Endodermal cell (in vitro differentiated cells): ENCODE data around the gene OTOP1. TPM values are rescaled to one million over a fixed set of nuclear protein-coding genes. Genes with fewer than 3 reads are reported as not detected.

Source experiments
- DNase-seq: peaks from one replicate; pipeline ENCODE4 v3.0.0-alpha.2; 2017
- H3K27ac ChIP-seq: 2 replicates; pipeline ENCODE4 v1.5.1; 2013; ENCODE audit warnings: mild to moderate bottlenecking, low read depth, low read length, moderate library complexity
- H3K27me3 ChIP-seq: 2 replicates; pipeline ENCODE4 v1.6.1; 2013; ENCODE audit warnings: mild to moderate bottlenecking, low read length, moderate library complexity; ENCODE audit not compliant: insufficient read depth, control insufficient read depth, poor library complexity, severe bottlenecking
- H3K36me3 ChIP-seq: 2 replicates; pipeline ENCODE4 v1.7.0; 2013; ENCODE audit warnings: mild to moderate bottlenecking, low read length, moderate library complexity; ENCODE audit not compliant: control insufficient read depth, insufficient read depth
- H3K4me1 ChIP-seq: one replicate; pipeline ENCODE4 v1.7.0; 2013; ENCODE audit warnings: low read length; ENCODE audit not compliant: control insufficient read depth, insufficient read depth
- H3K4me3 ChIP-seq: 2 replicates; pipeline ENCODE4 v1.5.1; 2013; ENCODE audit warnings: mild to moderate bottlenecking, low read length, moderate library complexity
- H3K9ac ChIP-seq: 2 replicates; pipeline ENCODE4 v1.6.1; 2013; ENCODE audit warnings: mild to moderate bottlenecking, low read length, moderate library complexity; ENCODE audit not compliant: poor library complexity, severe bottlenecking; ENCODE audit errors: extremely low read depth
- H3K9me3 ChIP-seq: 2 replicates; pipeline ENCODE4 v1.6.1; 2013; ENCODE audit warnings: mild to moderate bottlenecking, low read length, moderate library complexity; ENCODE audit not compliant: control insufficient read depth
- H3K27ac Mint-ChIP-seq: 2 replicates; pipeline ENCODE4 v1.8.0; 2020; ENCODE audit warnings: mixed read lengths
- H3K27me3 Mint-ChIP-seq: 2 replicates; pipeline ENCODE4 v1.8.0; 2021; ENCODE audit warnings: mild to moderate bottlenecking, mixed read lengths; ENCODE audit not compliant: insufficient read depth
- H3K36me3 Mint-ChIP-seq: 2 replicates; pipeline ENCODE4 v1.8.0; 2020; ENCODE audit warnings: low read depth, mixed read lengths
- H3K4me1 Mint-ChIP-seq: 2 replicates; pipeline ENCODE4 v1.8.0; 2020; ENCODE audit warnings: mixed read lengths
- H3K4me3 Mint-ChIP-seq: 2 replicates; pipeline ENCODE4 v1.8.0; 2020; ENCODE audit warnings: mild to moderate bottlenecking, moderate library complexity, mixed read lengths
- H3K9me3 Mint-ChIP-seq: 2 replicates; pipeline ENCODE4 v1.8.0; 2020; ENCODE audit warnings: mild to moderate bottlenecking, mixed read lengths
- CTCF ChIP-seq: fragments of 200-600 bp; sonication (generic); conservative IDR thresholded peaks from 2 replicates; pipeline ENCODE4 v1.5.0; 2021; ENCODE audit warnings: antibody characterized with exemption, mild to moderate bottlenecking
- WGBS, 2 experiments: methylation state at CpG; one replicate each; pipeline versions ENCODE4 v1.1.5 to v1.1.7; 2013; ENCODE audit warnings: missing lambda C conversion rate in 2 of 2, mixed read lengths in 1 of 2; ENCODE audit not compliant: insufficient coverage in 1 of 2, insufficient read length in 1 of 2; 5-methylcytosine and 5-hydroxymethylcytosine counted together
- total RNA-seq, 2 donors: library from RNA; stranded (reverse); fragmentation: NEBNext Ultra II Directional in 1 of 2; extraction: Animal tissue kit (Norgen Biotek cat#: 25700) in 1 of 2; gene quantifications; 2 replicates in 1 of 2; 3 replicates in 1 of 2; pipeline ENCODE4 v1.2.1, GENCODE V29; 2021

The OTOP1 gene
- total RNA-seq, 2 donors from 2014 or later, result not detected

DNA sequence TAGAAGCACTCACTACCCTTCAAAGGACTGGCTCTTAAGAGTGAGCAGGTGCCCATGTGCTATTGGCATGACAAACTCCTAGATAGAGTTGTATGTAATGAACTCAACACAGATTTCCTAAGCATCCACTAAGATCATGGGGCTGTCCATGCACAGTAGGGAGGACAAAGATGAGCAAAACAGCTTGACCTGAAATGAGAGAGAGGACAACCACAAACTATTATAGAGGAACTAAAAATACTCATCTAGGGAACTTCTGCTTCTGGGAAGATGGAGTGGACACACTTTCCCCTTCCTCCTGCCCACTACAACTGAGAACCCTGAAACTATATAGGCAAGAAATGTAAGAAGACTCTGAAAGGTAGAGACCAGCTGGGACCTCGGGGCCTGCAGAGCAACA lies 42.0 kb upstream of the OTOP1 start:
- H3K9me3 Mint-ChIP-seq, result peaks cover 2% of the 10 kb centered on the region
- no peak overlapping the region for H3K4me3 ChIP-seq
- peaks cover 46% of the 10 kb centered on the region for H3K36me3 Mint-ChIP-seq
- no peak overlapping the region for H3K27ac Mint-ChIP-seq
- no peak overlapping the region for H3K27ac ChIP-seq
- no peaks in the 10 kb centered on the region for H3K4me1 Mint-ChIP-seq
- no peak overlapping the region for H3K9ac ChIP-seq
- no peaks in the 10 kb centered on the region for H3K27me3 ChIP-seq
- peaks cover 4% of the 10 kb centered on the region for H3K27me3 Mint-ChIP-seq
- WGBS, 2 experiments, result 100% methylated on average over 1 of the region's 1 CpG; no CpG with 5 or more reads in 1 of the 2 experiments
- no peak for TF ChIP-seq CTCF
- no peaks in the 10 kb centered on the region for H3K4me1 ChIP-seq
- H3K4me3 Mint-ChIP-seq, result no peak overlapping the region
- no peaks in the 10 kb centered on the region for H3K9me3 ChIP-seq
- DNase-seq, result no peak
- H3K36me3 ChIP-seq, result peaks cover 50% of the 10 kb centered on the region

DNA sequence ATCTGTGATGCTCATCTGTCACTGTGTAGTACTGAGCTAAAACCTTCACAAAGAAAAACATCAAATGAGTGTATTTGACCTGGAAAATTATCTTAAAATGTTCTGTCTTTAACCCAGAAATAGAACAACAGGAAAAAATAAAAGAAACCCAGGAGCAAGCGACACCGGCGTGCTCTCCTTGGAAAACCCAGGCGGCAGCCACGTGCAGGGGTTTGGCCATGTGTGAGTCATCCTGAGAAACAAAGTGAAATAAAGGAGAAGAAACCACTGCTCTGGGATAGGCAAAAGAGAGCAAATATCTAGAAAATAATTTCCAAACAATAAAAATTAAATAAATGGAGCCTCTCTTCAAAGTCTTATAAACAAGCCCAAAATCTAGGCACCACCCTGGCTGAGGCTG lies 41.3 kb upstream of the OTOP1 start:
- peaks cover 43% of the 10 kb centered on the region for H3K36me3 Mint-ChIP-seq
- DNase-seq, result no peak
- WGBS, 2 experiments, result 80 to 94% methylated on average over 1 to 5 of the region's 5 CpGs

GRCh38 chr4:4260185-4260751 lies 33.5 kb upstream of the OTOP1 start:
- no peaks in the 10 kb centered on the region for H3K9me3 Mint-ChIP-seq

More for the DNA sequence above, 41.3 kb upstream of the OTOP1 start:
- Histone ChIP-seq H3K4me3 (no peak overlapping the region), H3K36me3 (peaks cover 46% of the 10 kb centered on the region), H3K4me1 (no peaks in the 10 kb centered on the region), H3K9me3 (no peaks in the 10 kb centered on the region), H3K27me3 (no peaks in the 10 kb centered on the region), H3K9ac (no peak overlapping the region), H3K27ac (no peak overlapping the region)
- TF ChIP-seq CTCF, result no peak
- H3K4me1 Mint-ChIP-seq, result no peaks in the 10 kb centered on the region
- H3K9me3 Mint-ChIP-seq, result peaks cover 2% of the 10 kb centered on the region
- H3K4me3 Mint-ChIP-seq, result no peak overlapping the region
- H3K27me3 Mint-ChIP-seq, result peaks cover 4% of the 10 kb centered on the region
- H3K27ac Mint-ChIP-seq, result no peak overlapping the region

More at GRCh38 chr4:4260185-4260751, 33.5 kb upstream of the OTOP1 start:
- Histone ChIP-seq H3K4me1 (no peaks in the 10 kb centered on the region), H3K4me3 (no peak overlapping the region), H3K27me3 (no peaks in the 10 kb centered on the region), H3K9me3 (no peaks in the 10 kb centered on the region), H3K27ac (no peak overlapping the region), H3K36me3 (no peaks in the 10 kb centered on the region), H3K9ac (no peak overlapping the region)
- Mint-ChIP-seq H3K27me3 (peaks cover 7% of the 10 kb centered on the region), H3K36me3 (no peaks in the 10 kb centered on the region), H3K4me3 (no peak overlapping the region), H3K27ac (no peak overlapping the region), H3K4me1 (no peaks in the 10 kb centered on the region)
- no peak for DNase-seq
- 58 to 83% methylated on average over 2 to 3 of the region's 6 CpGs for WGBS, 2 experiments
- peak; percentile 58 for TF ChIP-seq CTCF
